OCI-LY1 (cell line): Measurements from ENCODE around the gene SDK1.

ENCODE experiments used
- H2AFZ ChIP-seq: fragments of 200-600 bp; sonication (generic), shearing (Covaris generic); 2 replicates; pipeline ENCODE4 v1.6.0; 2014; ENCODE audit warnings: antibody characterized with exemption, mild to moderate bottlenecking, low read length
- H3F3A ChIP-seq: fragments of 200-600 bp; sonication (generic), shearing (Covaris generic); 2 replicates; pipeline ENCODE4 v1.6.0; 2014; ENCODE audit warnings: mild to moderate bottlenecking, antibody characterized with exemption, low read length, moderate library complexity; ENCODE audit not compliant: insufficient read depth
- H3K27ac ChIP-seq: fragments of 200-600 bp; sonication (generic); 2 replicates; pipeline ENCODE4 v1.5.1; 2014; ENCODE audit warnings: low read length, mixed run types, mild to moderate bottlenecking, low read depth; ENCODE audit not compliant: poor library complexity, severe bottlenecking
- H3K27me3 ChIP-seq: fragments of 200-600 bp; sonication (generic); 2 replicates; pipeline ENCODE4 v1.6.0; 2014; ENCODE audit warnings: antibody characterized with exemption, mild to moderate bottlenecking, low read length, moderate library complexity; ENCODE audit not compliant: insufficient read depth
- H3K36me3 ChIP-seq: fragments of 200-600 bp; sonication (generic); 2 replicates; pipeline ENCODE4 v1.6.1; 2014; ENCODE audit warnings: mild to moderate bottlenecking, antibody characterized with exemption, low read length, moderate library complexity, mixed read lengths; ENCODE audit not compliant: insufficient read depth
- H3K4me1 ChIP-seq: fragments of 200-600 bp; sonication (generic); 2 replicates; pipeline ENCODE4 v1.5.1; 2014; ENCODE audit warnings: mild to moderate bottlenecking, low read length, moderate library complexity; ENCODE audit not compliant: insufficient read depth, severe bottlenecking
- H3K4me2 ChIP-seq: fragments of 200-600 bp; sonication (generic), shearing (Covaris generic); 2 replicates; pipeline ENCODE4 v1.6.1; 2014; ENCODE audit warnings: low read length
- H3K4me3 ChIP-seq: fragments of 200-600 bp; sonication (generic); 2 replicates; pipeline ENCODE4 v1.5.1; 2014; ENCODE audit warnings: low read length, low read depth, mild to moderate bottlenecking, mixed read lengths; ENCODE audit not compliant: poor library complexity, severe bottlenecking
- H3K79me2 ChIP-seq: fragments of 200-600 bp; shearing (Covaris generic); 2 replicates; pipeline ENCODE4 v1.6.1; 2016; ENCODE audit warnings: mixed run types, low read length, mixed read lengths; ENCODE audit not compliant: insufficient read depth
- H3K9ac ChIP-seq: fragments of 200-600 bp; sonication (generic), shearing (Covaris generic); 2 replicates; pipeline ENCODE4 v1.6.1; 2014; ENCODE audit warnings: mild to moderate bottlenecking, low read length, mixed read lengths
- H3K9me2 ChIP-seq: fragments of 200-600 bp; sonication (generic), shearing (Covaris generic); 2 replicates; pipeline ENCODE4 v1.6.1; 2014; ENCODE audit warnings: low read depth, mild to moderate bottlenecking, low read length, mixed read lengths
- H3K9me3 ChIP-seq: fragments of 200-600 bp; shearing (Covaris generic); 2 replicates; pipeline ENCODE4 v1.6.1; 2014; ENCODE audit warnings: low read length, mixed read lengths
- H4K20me1 ChIP-seq: fragments of 200-600 bp; sonication (generic), shearing (Covaris generic); 2 replicates; pipeline ENCODE4 v1.6.0; 2016; ENCODE audit warnings: mild to moderate bottlenecking, low read length; ENCODE audit not compliant: insufficient read depth
- EZH2 ChIP-seq: fragments of 200-600 bp; sonication (generic), shearing (Covaris generic); IDR thresholded peaks from 2 replicates; pipeline ENCODE4 v1.8.0; 2017; ENCODE audit warnings: borderline replicate concordance, mixed run types, mild to moderate bottlenecking, antibody characterized with exemption, low read length, moderate library complexity, mixed read lengths
- TF ChIP-seq, protein P1 (sequence below): fragments of 200-600 bp; sonication (generic), shearing (Covaris generic); IDR thresholded peaks from 2 replicates; pipeline ENCODE4 v1.5.1; 2017; ENCODE audit warnings: mild to moderate bottlenecking, antibody characterized with exemption, low read length, moderate library complexity, mixed read lengths

Gene SDK1

DNA sequence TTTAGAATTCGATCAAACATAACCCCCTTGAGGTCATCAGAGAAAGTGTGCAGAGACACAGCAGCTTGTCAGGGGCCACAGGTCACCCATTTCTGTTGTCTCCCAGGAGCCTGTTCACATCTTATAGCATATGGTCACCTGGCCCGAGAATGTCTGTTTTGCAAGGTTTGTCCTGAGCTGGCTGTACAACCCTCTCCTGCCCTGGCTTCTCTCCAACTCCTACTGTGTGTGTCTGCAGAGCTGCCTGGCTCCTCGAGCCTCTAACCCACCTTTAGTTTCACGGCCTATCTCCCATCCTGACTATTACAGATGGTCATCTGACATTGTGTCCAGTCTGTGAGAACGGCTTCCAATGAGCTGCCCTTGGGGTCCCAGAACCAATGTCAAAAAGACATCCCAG is 683.4 kb downstream of the SDK1 start:
- Histone ChIP-seq H3K36me3 (no peaks in the 10 kb centered on the region), H3K4me1 (no peaks in the 10 kb centered on the region), H3K27me3 (no peaks in the 10 kb centered on the region), H3K79me2 (no peaks in the 10 kb centered on the region), H3K4me3 (no peak overlapping the region), H3K4me2 (no peak overlapping the region), H3F3A (no peaks in the 10 kb centered on the region), H3K9ac (no peak overlapping the region), H4K20me1 (no peaks in the 10 kb centered on the region), H2AFZ (no peak overlapping the region), H3K27ac (no peak overlapping the region), H3K9me2 (no peaks in the 10 kb centered on the region), H3K9me3 (no peaks in the 10 kb centered on the region)
- no peak for TF ChIP-seq EZH2
- TF ChIP-seq, protein P1, sequence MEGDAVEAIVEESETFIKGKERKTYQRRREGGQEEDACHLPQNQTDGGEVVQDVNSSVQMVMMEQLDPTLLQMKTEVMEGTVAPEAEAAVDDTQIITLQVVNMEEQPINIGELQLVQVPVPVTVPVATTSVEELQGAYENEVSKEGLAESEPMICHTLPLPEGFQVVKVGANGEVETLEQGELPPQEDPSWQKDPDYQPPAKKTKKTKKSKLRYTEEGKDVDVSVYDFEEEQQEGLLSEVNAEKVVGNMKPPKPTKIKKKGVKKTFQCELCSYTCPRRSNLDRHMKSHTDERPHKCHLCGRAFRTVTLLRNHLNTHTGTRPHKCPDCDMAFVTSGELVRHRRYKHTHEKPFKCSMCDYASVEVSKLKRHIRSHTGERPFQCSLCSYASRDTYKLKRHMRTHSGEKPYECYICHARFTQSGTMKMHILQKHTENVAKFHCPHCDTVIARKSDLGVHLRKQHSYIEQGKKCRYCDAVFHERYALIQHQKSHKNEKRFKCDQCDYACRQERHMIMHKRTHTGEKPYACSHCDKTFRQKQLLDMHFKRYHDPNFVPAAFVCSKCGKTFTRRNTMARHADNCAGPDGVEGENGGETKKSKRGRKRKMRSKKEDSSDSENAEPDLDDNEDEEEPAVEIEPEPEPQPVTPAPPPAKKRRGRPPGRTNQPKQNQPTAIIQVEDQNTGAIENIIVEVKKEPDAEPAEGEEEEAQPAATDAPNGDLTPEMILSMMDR = no peak

DNA sequence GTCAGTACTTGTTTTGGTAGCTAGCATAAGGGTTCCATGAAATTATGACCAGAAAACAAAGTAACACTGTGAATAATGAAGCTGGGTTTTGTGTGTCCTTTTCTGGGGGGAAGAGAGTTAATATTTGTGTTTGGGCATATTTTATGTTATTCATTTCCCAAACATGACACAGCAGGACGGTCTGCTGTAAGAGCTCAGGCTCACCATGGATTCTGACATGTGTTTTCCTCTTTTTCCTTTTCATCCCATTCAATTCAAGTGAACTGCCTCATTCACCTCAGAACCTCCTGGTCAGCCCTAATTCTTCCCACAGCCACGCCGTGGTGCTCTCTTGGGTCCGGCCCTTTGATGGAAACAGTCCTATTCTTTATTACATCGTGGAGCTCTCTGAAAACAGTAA is 685.9 kb downstream of the SDK1 start:
- no peaks in the 10 kb centered on the region for H3K36me3 ChIP-seq
- no peak overlapping the region for H3K4me3 ChIP-seq
- H3K27ac ChIP-seq = no peak overlapping the region
- no peaks in the 10 kb centered on the region for H3K4me1 ChIP-seq
- no peak overlapping the region for H3K4me2 ChIP-seq
- H3F3A ChIP-seq = no peaks in the 10 kb centered on the region
- H4K20me1 ChIP-seq = no peaks in the 10 kb centered on the region
- no peaks in the 10 kb centered on the region for H3K27me3 ChIP-seq
- TF ChIP-seq, protein P1 = no peak
- TF ChIP-seq EZH2 = no peak
- H3K9me2 ChIP-seq = no peaks in the 10 kb centered on the region
- no peak overlapping the region for H3K9ac ChIP-seq
- H2AFZ ChIP-seq = no peak overlapping the region
- no peaks in the 10 kb centered on the region for H3K79me2 ChIP-seq
- H3K9me3 ChIP-seq = no peaks in the 10 kb centered on the region

DNA sequence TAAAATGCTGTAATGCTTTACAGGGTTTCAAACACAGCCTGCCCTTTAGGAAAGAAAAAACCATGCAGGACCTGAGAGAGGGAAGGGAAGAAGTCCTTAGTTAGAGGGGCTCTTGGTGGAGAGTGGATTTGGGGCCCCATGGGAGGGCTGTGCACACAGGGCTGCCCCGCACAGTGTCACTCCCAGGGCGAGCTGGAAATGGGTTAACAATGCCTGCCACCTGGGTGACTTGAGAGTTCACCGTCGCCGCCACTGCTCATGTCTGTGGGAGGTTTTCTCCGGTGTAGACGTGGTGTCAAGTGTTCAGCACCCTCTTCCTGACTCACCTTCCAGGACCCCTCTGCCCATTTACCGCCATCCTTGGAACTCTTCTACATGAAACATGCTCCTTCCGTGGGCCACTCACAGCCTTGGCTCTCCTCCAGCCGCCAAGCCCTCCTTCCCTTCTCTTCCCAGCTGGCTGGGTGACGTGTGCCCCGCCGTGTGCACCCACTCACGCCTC is 686.4 kb downstream of the SDK1 start:
- H3K27ac ChIP-seq = no peak overlapping the region
- H3K4me1 ChIP-seq = no peaks in the 10 kb centered on the region
- no peak for TF ChIP-seq EZH2
- TF ChIP-seq, protein P1 = no peak
- no peaks in the 10 kb centered on the region for H3K79me2 ChIP-seq
- no peaks in the 10 kb centered on the region for H3K36me3 ChIP-seq
- H3K27me3 ChIP-seq = no peaks in the 10 kb centered on the region
- no peaks in the 10 kb centered on the region for H3K9me2 ChIP-seq
- no peaks in the 10 kb centered on the region for H4K20me1 ChIP-seq
- no peak overlapping the region for H3K4me2 ChIP-seq
- no peak overlapping the region for H2AFZ ChIP-seq
- no peak overlapping the region for H3K9ac ChIP-seq
- H3K9me3 ChIP-seq = no peaks in the 10 kb centered on the region
- no peak overlapping the region for H3K4me3 ChIP-seq
- H3F3A ChIP-seq = no peaks in the 10 kb centered on the region
